ENCODE data around the gene DDX25.

- TF ChIP-seq CTCF (IDR thresholded peaks at IDR 0.05 in 4 of 5, conservative IDR thresholded peaks at IDR 0.05 in 1 of 5) (no peak), POLR2A (IDR thresholded peaks at IDR 0.05) (no peak)
Measured at GRCh38 chr11:125901872-125902271, 2.4 kb upstream of the DDX25 start.
